ENCODE measurements around the gene AVP. TPM values are rescaled to one million over a fixed set of nuclear protein-coding genes. Genes with fewer than 3 reads are reported as not detected.

The AVP gene
- total and polyA plus RNA-seq, 4 donors = 2.5 TPM; not detected in 3

- H3K4me1 ChIP-seq (ENCODE audit: control insufficient read depth in 4 of 4, insufficient read depth in 4 of 4, low read length in 3 of 4) = peaks cover 0 to 16% (median 10%) of the 10 kb centered on the region in 4 donors
- H3K4me3 ChIP-seq (ENCODE audit: low read depth in 1 of 3, low read length in 3 of 3) = no peak overlapping the region
- H3K9ac ChIP-seq (ENCODE audit: low read depth in 1 of 2, low read length in 2 of 2) = no peak overlapping the region
- H3K27me3 ChIP-seq (ENCODE audit: control insufficient read depth in 4 of 4, insufficient read depth in 4 of 4, low read length in 3 of 4) = no peaks in the 10 kb centered on the region
- TF ChIP-seq HNF4A (conservative IDR thresholded peaks at IDR 0.05) = no peak
- TF ChIP-seq HNF4G (IDR thresholded peaks at IDR 0.05) = no peak
- TF ChIP-seq YY1 (IDR thresholded peaks at IDR 0.05) = no peak
- no peak for TF ChIP-seq TAF1 (conservative IDR thresholded peaks at IDR 0.05)
- TF ChIP-seq RAD21 (IDR thresholded peaks at IDR 0.05) = no peak
- no peak for TF ChIP-seq SP1 (IDR thresholded peaks at IDR 0.05)
- TF ChIP-seq, protein P1, sequence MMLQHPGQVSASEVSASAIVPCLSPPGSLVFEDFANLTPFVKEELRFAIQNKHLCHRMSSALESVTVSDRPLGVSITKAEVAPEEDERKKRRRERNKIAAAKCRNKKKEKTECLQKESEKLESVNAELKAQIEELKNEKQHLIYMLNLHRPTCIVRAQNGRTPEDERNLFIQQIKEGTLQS (IDR thresholded peaks at IDR 0.05) = no peak
- TF ChIP-seq, protein P2, sequence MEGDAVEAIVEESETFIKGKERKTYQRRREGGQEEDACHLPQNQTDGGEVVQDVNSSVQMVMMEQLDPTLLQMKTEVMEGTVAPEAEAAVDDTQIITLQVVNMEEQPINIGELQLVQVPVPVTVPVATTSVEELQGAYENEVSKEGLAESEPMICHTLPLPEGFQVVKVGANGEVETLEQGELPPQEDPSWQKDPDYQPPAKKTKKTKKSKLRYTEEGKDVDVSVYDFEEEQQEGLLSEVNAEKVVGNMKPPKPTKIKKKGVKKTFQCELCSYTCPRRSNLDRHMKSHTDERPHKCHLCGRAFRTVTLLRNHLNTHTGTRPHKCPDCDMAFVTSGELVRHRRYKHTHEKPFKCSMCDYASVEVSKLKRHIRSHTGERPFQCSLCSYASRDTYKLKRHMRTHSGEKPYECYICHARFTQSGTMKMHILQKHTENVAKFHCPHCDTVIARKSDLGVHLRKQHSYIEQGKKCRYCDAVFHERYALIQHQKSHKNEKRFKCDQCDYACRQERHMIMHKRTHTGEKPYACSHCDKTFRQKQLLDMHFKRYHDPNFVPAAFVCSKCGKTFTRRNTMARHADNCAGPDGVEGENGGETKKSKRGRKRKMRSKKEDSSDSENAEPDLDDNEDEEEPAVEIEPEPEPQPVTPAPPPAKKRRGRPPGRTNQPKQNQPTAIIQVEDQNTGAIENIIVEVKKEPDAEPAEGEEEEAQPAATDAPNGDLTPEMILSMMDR (IDR thresholded peaks at IDR 0.05; ENCODE audit: low read depth, low read length, missing input control) = no peak
- TF ChIP-seq RXRA (IDR thresholded peaks at IDR 0.05) = no peak
- TF ChIP-seq REST (IDR thresholded peaks at IDR 0.05) = no peak
- no peak for TF ChIP-seq FOXA1 (IDR thresholded peaks at IDR 0.05)
- no peak for TF ChIP-seq EGR1 (IDR thresholded peaks at IDR 0.05; ENCODE audit: low read depth in 2 of 2)
- no peak for TF ChIP-seq GABPA (IDR thresholded peaks at IDR 0.05 in 1 of 2, conservative IDR thresholded peaks at IDR 0.05 in 1 of 2)
- TF ChIP-seq FOXA2 (IDR thresholded peaks at IDR 0.05) = no peak
- TF ChIP-seq MAX (IDR thresholded peaks at IDR 0.05) = no peak
- no peak for DNase-seq (ENCODE audit: low spot score)
- 76% methylated on average over 7 of the region's 7 CpGs for WGBS
- H3K27ac ChIP-seq (ENCODE audit: low read depth in 1 of 2, low read length in 2 of 2) = no peak overlapping the region
- H3K9me3 ChIP-seq (ENCODE audit: control insufficient read depth in 4 of 4, low read length in 3 of 4) = no peaks in the 10 kb centered on the region
- H3K36me3 ChIP-seq (ENCODE audit: control insufficient read depth in 4 of 4, insufficient read depth in 3 of 4, low read depth in 1 of 4, low read length in 3 of 4) = peaks cover 9 to 27% (median 18%) of the 10 kb centered on the region in 4 donors
Observed at GRCh38 chr20:3051385-3052019, 33.0 kb downstream of the AVP start.

DNA sequence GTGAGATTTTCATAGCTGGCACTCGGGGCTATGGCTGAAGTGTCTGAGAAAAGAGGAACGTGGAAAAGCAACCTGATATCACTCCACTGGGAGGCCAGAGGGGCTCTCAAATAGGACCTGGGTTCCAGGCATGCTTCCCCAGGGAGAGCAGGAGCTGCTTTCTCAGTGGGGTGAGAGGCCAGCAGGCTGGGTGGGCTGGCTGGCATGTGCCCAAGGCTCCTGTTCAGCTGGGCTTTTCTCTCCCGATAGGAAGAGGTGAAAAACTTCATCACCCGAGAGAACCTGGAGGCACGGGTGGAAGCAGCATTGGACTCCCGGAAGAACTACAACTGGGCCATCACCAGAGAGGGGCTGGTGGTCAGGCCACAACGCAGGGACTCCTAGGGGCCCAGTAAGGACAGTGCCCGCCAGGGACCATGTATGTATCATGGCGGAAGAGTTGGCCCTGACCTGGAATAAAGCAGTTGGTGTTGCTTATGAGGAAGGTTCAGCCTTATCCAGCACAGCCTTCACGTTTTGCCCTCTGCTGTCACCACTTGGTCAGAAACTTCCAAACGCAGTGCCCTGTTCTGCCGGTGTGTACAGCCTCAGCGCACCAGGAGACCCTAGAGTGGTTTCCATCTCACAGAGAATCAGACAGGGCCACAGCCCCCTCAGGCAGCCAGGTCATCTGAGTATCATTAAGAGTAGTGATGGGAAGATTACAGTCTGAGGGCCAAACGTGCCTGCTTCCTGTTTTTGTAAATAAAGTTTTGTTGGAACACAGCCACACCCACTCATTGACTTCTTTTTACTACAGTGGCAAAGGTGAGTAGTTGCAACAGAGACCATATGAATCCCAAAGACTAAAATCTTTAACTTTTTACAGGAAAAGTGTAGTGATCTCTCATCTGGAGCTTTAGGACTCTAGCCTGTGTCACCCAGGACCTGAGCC is 36.8 kb downstream of the AVP start:
- TF ChIP-seq RXRA (IDR thresholded peaks at IDR 0.05) (no peak), TAF1 (conservative IDR thresholded peaks at IDR 0.05) (no peak), EGR1 (IDR thresholded peaks at IDR 0.05; ENCODE audit: low read depth in 2 of 2) (no peak), FOXA1 (IDR thresholded peaks at IDR 0.05) (no peak), HNF4G (IDR thresholded peaks at IDR 0.05) (no peak), REST (IDR thresholded peaks at IDR 0.05) (no peak)
- TF ChIP-seq, protein P3, sequence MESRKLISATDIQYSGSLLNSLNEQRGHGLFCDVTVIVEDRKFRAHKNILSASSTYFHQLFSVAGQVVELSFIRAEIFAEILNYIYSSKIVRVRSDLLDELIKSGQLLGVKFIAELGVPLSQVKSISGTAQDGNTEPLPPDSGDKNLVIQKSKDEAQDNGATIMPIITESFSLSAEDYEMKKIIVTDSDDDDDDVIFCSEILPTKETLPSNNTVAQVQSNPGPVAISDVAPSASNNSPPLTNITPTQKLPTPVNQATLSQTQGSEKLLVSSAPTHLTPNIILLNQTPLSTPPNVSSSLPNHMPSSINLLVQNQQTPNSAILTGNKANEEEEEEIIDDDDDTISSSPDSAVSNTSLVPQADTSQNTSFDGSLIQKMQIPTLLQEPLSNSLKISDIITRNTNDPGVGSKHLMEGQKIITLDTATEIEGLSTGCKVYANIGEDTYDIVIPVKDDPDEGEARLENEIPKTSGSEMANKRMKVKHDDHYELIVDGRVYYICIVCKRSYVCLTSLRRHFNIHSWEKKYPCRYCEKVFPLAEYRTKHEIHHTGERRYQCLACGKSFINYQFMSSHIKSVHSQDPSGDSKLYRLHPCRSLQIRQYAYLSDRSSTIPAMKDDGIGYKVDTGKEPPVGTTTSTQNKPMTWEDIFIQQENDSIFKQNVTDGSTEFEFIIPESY (IDR thresholded peaks at IDR 0.05) = no peak
- no peaks in the 10 kb centered on the region for H3K9me3 ChIP-seq (ENCODE audit: control insufficient read depth in 4 of 4, low read length in 3 of 4)
- H3K4me1 ChIP-seq (ENCODE audit: control insufficient read depth in 4 of 4, insufficient read depth in 4 of 4, low read length in 3 of 4) = peaks cover 0 to 27% (median 16%) of the 10 kb centered on the region in 4 donors
- WGBS = 90% methylated on average over 14 of the region's 14 CpGs
- DNase-seq (ENCODE audit: low spot score) = no peak
- peaks cover 9 to 27% (median 18%) of the 10 kb centered on the region in 4 donors for H3K36me3 ChIP-seq (ENCODE audit: control insufficient read depth in 4 of 4, insufficient read depth in 3 of 4, low read depth in 1 of 4, low read length in 3 of 4)
- H3K9ac ChIP-seq (ENCODE audit: low read depth in 1 of 2, low read length in 2 of 2) = no peak overlapping the region
- H3K27ac ChIP-seq (ENCODE audit: low read depth in 1 of 2, low read length in 2 of 2) = no peak overlapping the region
- H3K4me3 ChIP-seq (ENCODE audit: low read depth in 1 of 3, low read length in 3 of 3) = no peak overlapping the region
- H3K27me3 ChIP-seq (ENCODE audit: control insufficient read depth in 4 of 4, insufficient read depth in 4 of 4, low read length in 3 of 4) = no peaks in the 10 kb centered on the region
